Measurements from ENCODE around the gene OR1E2. TPM values are rescaled to one million over a fixed set of nuclear protein-coding genes. Genes with fewer than 3 reads are reported as not detected.
A peak's percentile ranks its signal among the peaks of the same experiment; 100 is the strongest.
"Not testable (repeated sequence)": the region's sequence is repeated elsewhere in the genome, so short reads cannot be mapped to it uniquely, and the experiment has no call there.

The OR1E2 gene
- total RNA-seq, 1 donor from 2014 or later, result not detected

DNA sequence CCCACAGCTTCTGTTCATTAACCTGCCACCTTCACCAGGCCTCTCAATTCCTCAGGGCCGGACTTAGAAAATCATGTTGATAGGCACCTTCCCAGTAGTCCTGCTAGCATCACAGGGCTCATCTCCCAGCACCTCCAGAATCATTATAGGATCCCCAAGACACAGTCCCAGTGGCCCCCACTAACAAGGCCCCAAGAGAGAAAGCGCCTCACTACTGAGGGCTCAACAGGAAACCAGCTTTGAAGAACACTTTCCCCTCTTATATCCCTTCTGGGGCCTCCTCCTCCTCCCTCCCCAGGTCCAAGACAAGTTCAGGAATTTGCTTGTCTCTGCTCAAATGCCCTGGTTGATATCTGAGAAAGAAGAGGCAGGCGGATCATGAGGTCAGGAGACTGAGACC, 22.6 kb downstream of the OR1E2 start, which contains the start of gene OR3A3:
OR3A3 (plus strand) TSS at position 301 of the 400 bp plus-strand sequence.
- no peak for ATAC-seq
- H3K9me3 ChIP-seq, result peaks cover 4% of the 10 kb centered on the region
- no peaks in the 10 kb centered on the region for H3K36me3 ChIP-seq
- no peak within 1 kb of the TSS for H3K4me3 ChIP-seq
- TF ChIP-seq CTCF (IDR thresholded peaks at IDR 0.05), result no peak
- intact Hi-C loops (cut with DNase I), result no loop called here
- DNase-seq, result no peak
- no peaks in the 10 kb centered on the region for H3K4me1 ChIP-seq
- H3K27ac ChIP-seq, result no peak within 1 kb of the TSS
- H3K27me3 ChIP-seq (ENCODE audit: low read depth), result no peaks in the 10 kb centered on the region

GRCh38 chr17:3403856-3404255, 29.8 kb downstream of the OR1E2 start:
- H3K9me3 ChIP-seq; ATAC-seq; intact Hi-C loops (cut with DNase I); H3K27ac ChIP-seq; H3K36me3 ChIP-seq; DNase-seq; H3K4me1 ChIP-seq; H3K4me3 ChIP-seq; H3K27me3 ChIP-seq (ENCODE audit: low read depth): not testable (repeated sequence)

- no peaks in the 10 kb centered on the region for H3K36me3 ChIP-seq
- H3K27ac ChIP-seq, result no peak overlapping the region
- ATAC-seq (no peak), DNase-seq (no peak)
- TF ChIP-seq CTCF (IDR thresholded peaks at IDR 0.05), result no peak
- no peaks in the 10 kb centered on the region for H3K4me1 ChIP-seq
- intact Hi-C loops (cut with DNase I), result no loop called here
- peaks cover 5% of the 10 kb centered on the region for H3K27me3 ChIP-seq (ENCODE audit: low read depth)
- no peak overlapping the region for H3K4me3 ChIP-seq
- peaks cover 4% of the 10 kb centered on the region for H3K9me3 ChIP-seq
Measured at GRCh38 chr17:3401786-3402185, 31.9 kb downstream of the OR1E2 start.

- DNase-seq, result no peak
Measured at GRCh38 chr17:3400055-3400454, 33.6 kb downstream of the OR1E2 start.

DNA sequence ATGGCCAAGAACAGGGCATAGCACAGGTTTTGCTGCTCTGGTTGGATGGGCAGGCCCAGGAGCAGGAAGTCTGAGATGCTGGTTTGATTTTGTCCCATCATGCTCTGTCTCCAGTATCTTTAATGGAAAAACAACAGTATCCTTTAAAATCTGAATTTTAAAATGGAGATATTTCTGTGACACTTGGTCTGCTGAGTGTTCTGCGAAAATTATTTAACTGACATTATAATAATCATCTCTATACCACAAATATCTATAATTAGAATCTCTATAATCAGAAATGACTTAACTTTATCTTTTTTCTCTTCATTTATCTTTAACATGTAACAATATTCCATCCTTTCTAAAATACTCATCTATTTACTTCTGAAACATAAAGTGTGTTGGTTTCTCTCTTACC, 35.3 kb downstream of the OR1E2 start, which contains the start of gene OR1E1:
OR1E1 (minus strand) TSS at position 101 of the 400 bp plus-strand sequence; CDS start at position 101, 0 bp downstream.
- no peaks in the 10 kb centered on the region for H3K36me3 ChIP-seq
- intact Hi-C loops (cut with DNase I), result no loop called here
- H3K4me1 ChIP-seq, result no peaks in the 10 kb centered on the region
- no peaks in the 10 kb centered on the region for H3K9me3 ChIP-seq
- TF ChIP-seq CTCF (IDR thresholded peaks at IDR 0.05), result no peak
- H3K27ac ChIP-seq, result no peak within 1 kb of the TSS
- peaks cover 7% of the 10 kb centered on the region for H3K27me3 ChIP-seq (ENCODE audit: low read depth)
- DNase-seq (no peak), ATAC-seq (no peak)
- H3K4me3 ChIP-seq, result no peak within 1 kb of the TSS

More at GRCh38 chr17:3400055-3400454, 33.6 kb downstream of the OR1E2 start:
- ATAC-seq, result no peak
- Histone ChIP-seq H3K4me3 (no peak overlapping the region), H3K4me1 (no peaks in the 10 kb centered on the region), H3K27me3 (ENCODE audit: low read depth) (peaks cover 5% of the 10 kb centered on the region), H3K27ac (no peak overlapping the region), H3K36me3 (no peaks in the 10 kb centered on the region), H3K9me3 (no peaks in the 10 kb centered on the region)
- intact Hi-C loops (cut with DNase I), result no loop called here
- TF ChIP-seq CTCF (IDR thresholded peaks at IDR 0.05), result no peak

DNA sequence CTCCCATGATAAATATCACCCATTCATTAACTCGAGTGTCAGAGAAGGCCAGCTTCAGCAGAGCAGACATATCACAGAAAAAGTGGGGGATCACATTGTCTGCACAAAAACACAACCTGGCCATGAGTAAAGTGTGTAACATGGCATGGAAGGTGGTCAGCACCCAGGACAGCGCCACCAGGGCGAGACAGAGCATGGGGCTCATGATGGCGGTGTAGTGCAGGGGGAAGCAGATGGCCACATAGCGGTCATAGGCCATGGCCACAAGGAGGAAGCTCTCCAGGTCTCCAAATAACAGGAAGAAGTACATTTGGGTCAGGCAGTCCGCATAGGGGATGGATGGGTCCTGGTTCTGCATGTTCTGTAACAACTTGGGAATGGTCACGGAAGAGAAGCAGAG, 35.8 kb downstream of the OR1E2 start:
- H3K9me3 ChIP-seq; H3K4me1 ChIP-seq; intact Hi-C loops (cut with DNase I); DNase-seq; H3K4me3 ChIP-seq; H3K36me3 ChIP-seq; H3K27ac ChIP-seq: not testable (repeated sequence)
- peaks cover 12% of the 10 kb centered on the region for H3K27me3 ChIP-seq (ENCODE audit: low read depth)
- ATAC-seq, result peak in 1 of 2 donors; percentile 41

DNA sequence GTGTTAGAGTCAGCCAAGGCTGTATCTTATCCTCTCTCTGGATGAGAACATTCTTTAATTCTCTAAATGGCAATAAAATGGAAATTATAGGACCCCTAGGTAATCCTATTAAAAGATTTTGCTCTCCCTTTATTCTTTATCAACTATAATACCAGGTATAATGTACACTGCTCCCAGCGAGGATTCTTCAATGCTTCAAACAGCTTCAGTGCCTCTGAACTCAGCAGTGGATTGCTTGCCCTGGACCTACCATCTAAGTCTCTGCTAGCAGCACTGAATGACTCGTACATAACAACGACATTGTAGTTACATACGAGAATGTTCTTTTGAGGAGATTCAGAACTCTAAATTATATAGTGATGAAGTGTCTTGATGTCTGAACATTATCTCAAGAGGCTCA, 43.9 kb downstream of the OR1E2 start:
- Histone ChIP-seq H3K27me3 (ENCODE audit: low read depth) (peaks cover 44% of the 10 kb centered on the region), H3K9me3 (no peaks in the 10 kb centered on the region), H3K36me3 (no peaks in the 10 kb centered on the region), H3K27ac (no peak overlapping the region), H3K4me1 (no peaks in the 10 kb centered on the region), H3K4me3 (no peak overlapping the region)
- no peak for DNase-seq
- no peak for TF ChIP-seq CTCF (IDR thresholded peaks at IDR 0.05)
- intact Hi-C loops (cut with DNase I), result no loop called here
- no peak for ATAC-seq
